ENCODE measurements around the gene LAMA3. TPM values are rescaled to one million over a fixed set of nuclear protein-coding genes. Genes with fewer than 3 reads are reported as not detected.

The LAMA3 gene
- total RNA-seq, 4 donors from 2014 or later = 155 to 456 (median 173) TPM

DNA sequence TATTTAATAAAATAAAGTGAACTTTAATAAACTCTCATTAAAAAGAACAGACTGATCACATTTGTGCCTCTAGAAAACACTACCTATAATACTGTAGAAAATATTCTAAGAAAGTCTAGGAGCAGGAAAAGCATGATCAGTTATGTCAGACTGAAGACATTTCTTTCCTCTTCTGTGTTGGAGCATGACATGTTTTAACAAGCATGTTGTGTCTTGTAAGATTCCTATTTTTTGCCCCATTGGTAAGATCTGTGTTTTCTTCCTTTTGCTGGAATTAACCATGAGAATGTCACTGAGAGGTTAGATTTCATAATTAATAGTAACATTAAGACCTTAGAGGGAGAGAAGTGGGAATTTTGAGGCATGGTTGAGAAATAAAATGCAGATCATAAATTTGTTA is 27.7 kb downstream of the LAMA3 start:
- H3K4me3 ChIP-seq (ENCODE audit: low read depth, poor library complexity, severe bottlenecking) = no peak overlapping the region
- intact Hi-C loops (cut with DNase I; ENCODE audit: low total_unique reads) = no loop called here
- TF ChIP-seq POLR2A (IDR thresholded peaks at IDR 0.05) = no peak
- TF ChIP-seq, protein P1, sequence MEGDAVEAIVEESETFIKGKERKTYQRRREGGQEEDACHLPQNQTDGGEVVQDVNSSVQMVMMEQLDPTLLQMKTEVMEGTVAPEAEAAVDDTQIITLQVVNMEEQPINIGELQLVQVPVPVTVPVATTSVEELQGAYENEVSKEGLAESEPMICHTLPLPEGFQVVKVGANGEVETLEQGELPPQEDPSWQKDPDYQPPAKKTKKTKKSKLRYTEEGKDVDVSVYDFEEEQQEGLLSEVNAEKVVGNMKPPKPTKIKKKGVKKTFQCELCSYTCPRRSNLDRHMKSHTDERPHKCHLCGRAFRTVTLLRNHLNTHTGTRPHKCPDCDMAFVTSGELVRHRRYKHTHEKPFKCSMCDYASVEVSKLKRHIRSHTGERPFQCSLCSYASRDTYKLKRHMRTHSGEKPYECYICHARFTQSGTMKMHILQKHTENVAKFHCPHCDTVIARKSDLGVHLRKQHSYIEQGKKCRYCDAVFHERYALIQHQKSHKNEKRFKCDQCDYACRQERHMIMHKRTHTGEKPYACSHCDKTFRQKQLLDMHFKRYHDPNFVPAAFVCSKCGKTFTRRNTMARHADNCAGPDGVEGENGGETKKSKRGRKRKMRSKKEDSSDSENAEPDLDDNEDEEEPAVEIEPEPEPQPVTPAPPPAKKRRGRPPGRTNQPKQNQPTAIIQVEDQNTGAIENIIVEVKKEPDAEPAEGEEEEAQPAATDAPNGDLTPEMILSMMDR (IDR thresholded peaks at IDR 0.05) = no peak
- DNase-seq (ENCODE audit: low spot score in 2 of 2) = no peak

DNA sequence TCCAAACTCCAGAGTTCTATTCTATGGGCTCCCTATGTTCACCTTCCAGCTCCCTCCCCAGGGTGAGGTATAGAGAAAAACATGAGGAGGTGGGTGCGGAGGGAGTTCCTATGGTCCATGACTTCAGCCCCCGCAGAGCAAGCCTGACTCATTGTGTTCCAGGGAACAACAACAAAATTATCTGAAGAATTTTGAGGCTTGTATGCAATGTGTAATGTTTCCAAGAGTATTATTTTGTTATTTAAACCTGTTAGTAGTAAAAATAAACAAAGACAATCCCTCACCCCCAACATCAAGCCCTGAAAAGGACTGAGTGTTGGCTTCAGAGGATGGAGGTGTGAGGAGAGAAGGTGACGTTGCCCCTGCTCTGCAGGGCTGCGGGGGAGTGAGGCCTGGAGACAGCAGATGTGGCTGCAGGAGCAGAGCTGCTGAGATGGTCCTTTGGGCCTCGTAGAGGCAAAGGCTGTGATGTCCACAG is 29.0 kb downstream of the LAMA3 start:
- peak in 1 of 2 donors; percentile 46 for DNase-seq (ENCODE audit: low spot score in 2 of 2)
- no peak overlapping the region for H3K4me3 ChIP-seq (ENCODE audit: low read depth, poor library complexity, severe bottlenecking)
- TF ChIP-seq, protein P1 (IDR thresholded peaks at IDR 0.05) = no peak
- TF ChIP-seq POLR2A (IDR thresholded peaks at IDR 0.05) = no peak
- WGBS, 2 donors = 87 to 90% methylated on average over 5 of the region's 5 CpGs
- intact Hi-C loops (cut with DNase I; ENCODE audit: low total_unique reads) = no loop called here

DNA sequence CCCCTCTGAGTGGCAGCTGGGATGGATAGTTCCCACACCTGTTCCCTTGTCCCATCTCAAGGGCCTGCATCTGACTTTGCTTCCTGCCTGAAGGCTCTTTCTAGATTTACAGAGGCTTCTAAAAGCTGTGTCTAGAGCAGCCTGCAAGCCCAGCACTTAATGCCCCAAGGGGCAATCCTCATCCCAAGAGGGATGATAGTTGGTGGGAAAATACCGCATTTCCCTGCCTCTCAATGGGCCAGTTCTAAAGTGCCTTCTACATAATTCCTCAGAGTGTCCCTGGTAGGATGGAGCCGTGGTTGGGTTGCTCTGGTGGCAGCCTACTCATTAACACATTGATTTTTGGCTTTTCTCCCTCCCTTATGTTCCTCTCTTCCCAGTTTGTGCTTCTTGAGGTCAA is 29.5 kb downstream of the LAMA3 start:
- intact Hi-C loops (cut with DNase I; ENCODE audit: low total_unique reads) = no loop called here
- TF ChIP-seq POLR2A (IDR thresholded peaks at IDR 0.05) = no peak
- TF ChIP-seq, protein P1 (IDR thresholded peaks at IDR 0.05) = no peak
- DNase-seq (ENCODE audit: low spot score in 2 of 2) = no peak
- 70 to 74% methylated on average over 2 of the region's 2 CpGs for WGBS, 2 donors
- H3K4me3 ChIP-seq (ENCODE audit: low read depth, poor library complexity, severe bottlenecking) = no peak overlapping the region

DNA sequence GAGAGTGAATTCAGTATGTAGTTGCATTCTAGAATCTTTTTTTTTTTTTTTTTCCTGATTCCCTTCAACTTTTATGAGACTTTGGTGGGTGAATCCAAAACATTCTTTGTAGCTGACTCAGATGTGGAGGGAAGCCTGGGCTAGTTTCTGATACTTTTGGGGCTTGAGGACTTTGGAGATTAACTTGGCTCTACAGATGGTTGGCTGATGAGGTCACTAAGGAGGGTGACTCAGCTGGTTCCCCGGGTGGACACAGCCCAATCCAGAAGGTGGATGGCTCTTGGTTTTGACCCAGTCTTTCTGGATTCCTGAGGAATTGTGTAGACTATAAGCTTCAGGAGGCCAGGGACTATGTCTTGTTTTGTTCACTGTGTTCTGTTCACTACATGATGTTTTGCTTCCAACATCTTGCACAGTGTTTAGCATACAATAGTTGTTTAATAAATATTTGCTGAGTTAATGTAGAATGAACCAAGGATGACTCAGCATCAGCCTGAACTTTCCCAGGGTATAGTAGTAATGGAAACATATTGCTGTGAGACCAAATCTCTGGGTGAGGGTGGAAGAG is 30.5 kb downstream of the LAMA3 start:
- intact Hi-C loops (cut with DNase I; ENCODE audit: low total_unique reads) = no loop called here
- H3K4me3 ChIP-seq (ENCODE audit: low read depth, poor library complexity, severe bottlenecking) = no peak overlapping the region
- WGBS, 2 donors = 10 to 22% methylated on average over 1 of the region's 1 CpG
- DNase-seq (ENCODE audit: low spot score in 2 of 2) = peak; percentile 55 to 76
- no peak for TF ChIP-seq POLR2A (IDR thresholded peaks at IDR 0.05)
- TF ChIP-seq, protein P1 (IDR thresholded peaks at IDR 0.05) = no peak

DNA sequence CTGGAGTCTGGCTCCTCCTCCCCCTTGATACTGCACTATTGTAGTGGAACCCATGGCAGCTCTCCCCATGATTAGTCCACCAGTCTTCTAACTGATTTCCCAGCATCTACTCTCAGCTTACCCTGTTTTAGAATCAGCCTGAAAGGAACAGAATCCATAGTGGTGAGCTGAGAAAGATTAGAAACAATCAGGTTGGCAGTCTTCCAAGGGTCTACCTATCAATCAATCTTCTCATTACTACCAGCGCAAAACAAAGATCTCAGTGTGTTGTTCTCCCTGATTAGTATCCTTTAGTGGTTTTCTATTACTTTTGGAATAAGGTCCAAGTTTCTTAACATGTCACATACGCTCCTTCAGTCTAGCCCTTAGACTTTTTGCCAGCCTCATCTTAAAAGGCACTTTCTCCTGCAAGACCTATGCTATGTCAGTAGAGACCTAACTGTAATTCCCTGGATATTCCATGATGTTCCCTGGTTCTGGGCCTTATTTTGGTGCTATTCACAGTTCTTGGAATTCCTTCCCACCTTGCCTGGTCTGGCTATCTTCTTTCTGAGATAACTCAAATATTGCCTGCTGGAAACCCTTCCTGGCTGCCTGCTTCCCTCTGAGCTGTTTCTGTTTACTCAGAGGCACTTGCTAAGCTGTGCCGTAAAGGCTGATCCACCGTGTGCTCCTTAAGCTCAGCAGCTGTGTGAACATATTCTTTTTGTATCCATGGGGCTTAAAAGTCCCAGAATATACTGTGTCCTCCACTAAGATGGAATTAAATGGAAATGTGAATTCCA is 32.6 kb downstream of the LAMA3 start:
- intact Hi-C loops (cut with DNase I; ENCODE audit: low total_unique reads) = no loop called here
- no peak for TF ChIP-seq POLR2A (IDR thresholded peaks at IDR 0.05)
- TF ChIP-seq, protein P1 (IDR thresholded peaks at IDR 0.05) = no peak
- DNase-seq (ENCODE audit: low spot score in 2 of 2) = no peak
- H3K4me3 ChIP-seq (ENCODE audit: low read depth, poor library complexity, severe bottlenecking) = no peak overlapping the region
- 50 to 63% methylated on average over 4 of the region's 4 CpGs for WGBS, 2 donors
